Neural cell (in vitro differentiated cells): Measurements from ENCODE around the gene CREB3L2.

Experiments used
- EP300 ChIP-seq: fragments of 450-650 bp; conservative IDR thresholded peaks from 2 replicates; pipeline ENCODE4 v1.6.1; 2014; ENCODE audit warnings: antibody characterized with exemption, mild to moderate bottlenecking, moderate library complexity; ENCODE audit not compliant: poor library complexity, severe bottlenecking
- EZH2 ChIP-seq: fragments of 200-600, 300-800 bp; shearing (Covaris generic), sonication (generic); IDR thresholded peaks from 2 replicates; pipeline ENCODE4 v1.6.1; 2014; ENCODE audit warnings: antibody characterized with exemption, low read length, borderline replicate concordance, mild to moderate bottlenecking; ENCODE audit not compliant: insufficient read depth, poor library complexity, severe bottlenecking
- MXI1 ChIP-seq: fragments of 450-650 bp; conservative IDR thresholded peaks from 2 replicates; pipeline ENCODE4 v1.6.1; 2014; ENCODE audit warnings: antibody characterized with exemption, mild to moderate bottlenecking; ENCODE audit not compliant: poor library complexity, severe bottlenecking
- POLR2AphosphoS5 ChIP-seq: IDR thresholded peaks from 2 replicates; pipeline ENCODE4 v1.6.1; 2012
- RAD21 ChIP-seq: fragments of 450-650 bp; conservative IDR thresholded peaks from 2 replicates; pipeline ENCODE4 v1.6.1; 2014; ENCODE audit warnings: antibody characterized with exemption, mild to moderate bottlenecking, moderate library complexity
- REST ChIP-seq: IDR thresholded peaks from 2 replicates; pipeline ENCODE4 v1.6.1; 2012; ENCODE audit warnings: borderline replicate concordance
- SMC3 ChIP-seq: fragments of 450-650 bp; conservative IDR thresholded peaks from 2 replicates; pipeline ENCODE4 v1.6.1; 2014; ENCODE audit warnings: antibody characterized with exemption, mild to moderate bottlenecking, moderate library complexity; ENCODE audit not compliant: poor library complexity
- TF ChIP-seq, protein P1 (sequence below): fragments of 450-650 bp; IDR thresholded peaks from 2 replicates; pipeline ENCODE4 v1.5.1; 2014; ENCODE audit warnings: antibody characterized with exemption, mild to moderate bottlenecking, moderate library complexity; ENCODE audit not compliant: poor library complexity, severe bottlenecking

- TF ChIP-seq, protein P1, sequence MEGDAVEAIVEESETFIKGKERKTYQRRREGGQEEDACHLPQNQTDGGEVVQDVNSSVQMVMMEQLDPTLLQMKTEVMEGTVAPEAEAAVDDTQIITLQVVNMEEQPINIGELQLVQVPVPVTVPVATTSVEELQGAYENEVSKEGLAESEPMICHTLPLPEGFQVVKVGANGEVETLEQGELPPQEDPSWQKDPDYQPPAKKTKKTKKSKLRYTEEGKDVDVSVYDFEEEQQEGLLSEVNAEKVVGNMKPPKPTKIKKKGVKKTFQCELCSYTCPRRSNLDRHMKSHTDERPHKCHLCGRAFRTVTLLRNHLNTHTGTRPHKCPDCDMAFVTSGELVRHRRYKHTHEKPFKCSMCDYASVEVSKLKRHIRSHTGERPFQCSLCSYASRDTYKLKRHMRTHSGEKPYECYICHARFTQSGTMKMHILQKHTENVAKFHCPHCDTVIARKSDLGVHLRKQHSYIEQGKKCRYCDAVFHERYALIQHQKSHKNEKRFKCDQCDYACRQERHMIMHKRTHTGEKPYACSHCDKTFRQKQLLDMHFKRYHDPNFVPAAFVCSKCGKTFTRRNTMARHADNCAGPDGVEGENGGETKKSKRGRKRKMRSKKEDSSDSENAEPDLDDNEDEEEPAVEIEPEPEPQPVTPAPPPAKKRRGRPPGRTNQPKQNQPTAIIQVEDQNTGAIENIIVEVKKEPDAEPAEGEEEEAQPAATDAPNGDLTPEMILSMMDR: no peak
- TF ChIP-seq RAD21 (no peak), REST (no peak), SMC3 (no peak), POLR2AphosphoS5 (no peak), EP300 (no peak), EZH2 (no peak), MXI1 (no peak)
These were observed 61.7 kb downstream of the CREB3L2 start for GRCh38 chr7:137940218-137940617.
